K562 treated with DMSO at 1 percent for 48 hours (cell line): ENCODE measurements around the gene MMP20. TPM values are rescaled to one million over a fixed set of nuclear protein-coding genes. Genes with fewer than 3 reads are reported as not detected.

ENCODE experiments used
- total RNA-seq: library from RNA; unstranded; fragments of 300-600 nt; gene quantifications from 2 replicates; pipeline ENCODE4 v1.2.3, GENCODE V29; 2022; ENCODE audit warnings: low replicate concordance; ENCODE audit errors: extremely low read depth

MMP20 gene, protein sequence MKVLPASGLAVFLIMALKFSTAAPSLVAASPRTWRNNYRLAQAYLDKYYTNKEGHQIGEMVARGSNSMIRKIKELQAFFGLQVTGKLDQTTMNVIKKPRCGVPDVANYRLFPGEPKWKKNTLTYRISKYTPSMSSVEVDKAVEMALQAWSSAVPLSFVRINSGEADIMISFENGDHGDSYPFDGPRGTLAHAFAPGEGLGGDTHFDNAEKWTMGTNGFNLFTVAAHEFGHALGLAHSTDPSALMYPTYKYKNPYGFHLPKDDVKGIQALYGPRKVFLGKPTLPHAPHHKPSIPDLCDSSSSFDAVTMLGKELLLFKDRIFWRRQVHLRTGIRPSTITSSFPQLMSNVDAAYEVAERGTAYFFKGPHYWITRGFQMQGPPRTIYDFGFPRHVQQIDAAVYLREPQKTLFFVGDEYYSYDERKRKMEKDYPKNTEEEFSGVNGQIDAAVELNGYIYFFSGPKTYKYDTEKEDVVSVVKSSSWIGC
- not detected in 2 replicates for total RNA-seq

DNA sequence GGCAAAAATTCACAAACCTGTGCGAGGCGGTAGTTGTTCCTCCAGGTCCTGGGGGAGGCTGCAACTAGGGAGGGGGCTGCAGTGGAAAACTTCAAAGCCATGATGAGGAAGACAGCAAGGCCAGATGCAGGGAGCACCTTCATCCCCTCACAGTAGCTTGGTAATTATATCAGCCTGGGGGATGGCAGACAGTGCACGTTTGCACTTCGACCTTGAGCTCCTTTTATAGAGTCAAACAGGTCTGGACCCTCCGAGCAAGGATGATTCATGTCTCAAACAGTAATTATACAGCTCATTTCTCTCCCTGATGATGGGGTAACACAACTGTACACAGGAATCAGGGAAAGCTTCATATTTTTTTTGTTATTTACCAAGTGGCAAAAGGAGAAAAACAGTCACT, at the start of gene MMP20:
TSS of gene MMP20 (minus strand) at position 156 of the 400 bp plus-strand sequence. CDS start at position 143, 13 bp downstream.

DNA sequence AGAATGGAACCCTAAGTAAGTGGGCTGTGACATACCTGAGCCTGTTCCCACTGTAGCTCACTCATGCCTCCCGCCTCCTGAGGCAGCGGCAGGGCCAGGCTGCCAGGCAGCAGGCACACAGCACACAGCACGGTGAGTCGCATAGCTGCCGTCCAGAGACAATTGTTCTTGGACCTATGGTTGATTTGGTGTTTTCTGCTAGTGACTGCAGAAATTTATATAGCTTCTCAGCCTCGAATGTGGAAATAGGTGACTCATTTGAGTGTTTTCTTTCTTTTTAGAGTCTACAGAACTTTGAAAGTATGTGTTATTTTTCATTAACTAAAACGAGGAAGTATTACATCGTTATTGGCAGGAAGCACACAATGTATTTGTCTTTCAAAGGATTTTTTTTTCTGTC, 94.6 kb downstream of the MMP20 start, which contains the start of gene MMP7:
TSS of gene MMP7 (minus strand) at position 190 of the 400 bp plus-strand sequence. CDS start at position 143, 47 bp downstream.

Other genes starting within 250 kb of the MMP20 start
- not detected in 2 replicates for gene TMEM123, start 172.6 kb downstream of the MMP20 start, total RNA-seq
- not detected in 2 replicates for gene MMP7, start 94.6 kb downstream of the MMP20 start, total RNA-seq
- gene MMP27, start 80.4 kb upstream of the MMP20 start, total RNA-seq = not detected in 2 replicates
- gene MMP8, start 99.6 kb upstream of the MMP20 start, total RNA-seq = not detected in 2 replicates
- gene MMP10, start 155.3 kb upstream of the MMP20 start, total RNA-seq = not detected in 2 replicates
- gene MMP1, start 172.8 kb upstream of the MMP20 start, total RNA-seq = not detected in 2 replicates
- not detected in 2 replicates for gene MMP3, start 218.3 kb upstream of the MMP20 start, total RNA-seq
- not detected in 2 replicates for gene MMP12, start 249.7 kb upstream of the MMP20 start, total RNA-seq